ENCODE results near the gene IL17A. TPM values are rescaled to one million over a fixed set of nuclear protein-coding genes. Genes with fewer than 3 reads are reported as not detected.

The IL17A gene
- total RNA-seq, 4 donors from 2014 or later: not detected

GRCh38 chr6:52160472-52161104, 25.6 kb upstream of the IL17A start:
- intact Hi-C loops (cut with DNase I; ENCODE audit: low total_unique reads): no loop called here
- in situ Hi-C loops (cut with MboI; ENCODE audit: low pct_ligation_motif_present in 1 of 4, low pct_unique_long_range_greater_than_20kb in 1 of 4, low sequenced_read_pairs in 3 of 4): loop anchor here in 1 of 4 donors (25.0 kb wide), 1 partner anchor 102 kb away; no protein-coding TSS in a partner anchor
- Histone ChIP-seq H3K27ac (no peak overlapping the region), H3K36me3 (no peaks in the 10 kb centered on the region), H3K4me3 (no peak overlapping the region), H3K27me3 (no peaks in the 10 kb centered on the region), H3K9me3 (no peaks in the 10 kb centered on the region), H3K4me1 (no peaks in the 10 kb centered on the region)
- TF ChIP-seq EP300 (IDR thresholded peaks at IDR 0.05; ENCODE audit: low read depth) (no peak), CTCF (IDR thresholded peaks at IDR 0.05) (no peak), POLR2AphosphoS5 (IDR thresholded peaks at IDR 0.05) (no peak), POLR2A (IDR thresholded peaks at IDR 0.05) (no peak)
- 67 to 75% methylated on average over 4 of the region's 4 CpGs for WGBS, 2 donors (ENCODE audit: low coverage in 1 of 2)
- DNase-seq: no peak

- WGBS, 2 donors (ENCODE audit: low coverage in 1 of 2): 62 to 67% methylated on average over 1 to 3 of the region's 3 CpGs
- no peak overlapping the region for H3K27ac ChIP-seq
- no peaks in the 10 kb centered on the region for H3K27me3 ChIP-seq
- no peak overlapping the region for H3K4me3 ChIP-seq
- in situ Hi-C loops (cut with MboI; ENCODE audit: low pct_ligation_motif_present in 1 of 4, low pct_unique_long_range_greater_than_20kb in 1 of 4, low sequenced_read_pairs in 3 of 4): loop anchor here in 1 of 4 donors (25.0 kb wide), 1 partner anchor 100 kb away; no protein-coding TSS in a partner anchor
- no peaks in the 10 kb centered on the region for H3K9me3 ChIP-seq
- H3K4me1 ChIP-seq: no peaks in the 10 kb centered on the region
- H3K36me3 ChIP-seq: no peaks in the 10 kb centered on the region
- intact Hi-C loops (cut with DNase I; ENCODE audit: low total_unique reads): no loop called here
- no peak for DNase-seq
- no peak for TF ChIP-seq EP300 (IDR thresholded peaks at IDR 0.05; ENCODE audit: low read depth)
- TF ChIP-seq POLR2A (IDR thresholded peaks at IDR 0.05): no peak
- TF ChIP-seq CTCF (IDR thresholded peaks at IDR 0.05): no peak
- no peak for TF ChIP-seq POLR2AphosphoS5 (IDR thresholded peaks at IDR 0.05)
These were observed 24.3 kb upstream of the IL17A start for GRCh38 chr6:52161689-52162438.

- Histone ChIP-seq H3K4me3 (no peak overlapping the region), H3K27ac (no peak overlapping the region), H3K36me3 (no peaks in the 10 kb centered on the region), H3K27me3 (no peaks in the 10 kb centered on the region), H3K9me3 (no peaks in the 10 kb centered on the region), H3K4me1 (no peaks in the 10 kb centered on the region)
- 58 to 64% methylated on average over 4 of the region's 4 CpGs for WGBS, 2 donors (ENCODE audit: low coverage in 1 of 2)
- in situ Hi-C loops (cut with MboI; ENCODE audit: low pct_ligation_motif_present in 1 of 4, low pct_unique_long_range_greater_than_20kb in 1 of 4, low sequenced_read_pairs in 3 of 4) (loop anchor here in 1 of 4 donors (25.0 kb wide), 1 partner anchor 99 kb away; no protein-coding TSS in a partner anchor), intact Hi-C loops (cut with DNase I; ENCODE audit: low total_unique reads) (no loop called here)
- no peak for DNase-seq
- no peak for TF ChIP-seq EP300 (IDR thresholded peaks at IDR 0.05; ENCODE audit: low read depth)
- TF ChIP-seq CTCF (IDR thresholded peaks at IDR 0.05): peak in 4 of 5 experiments; percentile 35 to 46 (median 44)
- no peak for TF ChIP-seq POLR2A (IDR thresholded peaks at IDR 0.05)
- TF ChIP-seq POLR2AphosphoS5 (IDR thresholded peaks at IDR 0.05): no peak
These were observed 23.0 kb upstream of the IL17A start for GRCh38 chr6:52162940-52163908.
